B cell (primary cell): ENCODE results near the gene ZBTB16.
A peak's percentile ranks its signal among the peaks of the same experiment; 100 is the strongest.

ENCODE experiments used
- CTCF ChIP-seq: fragments of 200-600 bp; IDR thresholded peaks from one replicate; pipeline ENCODE4 v1.8.0; 2022; ENCODE audit warnings: antibody characterized with exemption, mild to moderate bottlenecking
- EZH2 ChIP-seq: IDR thresholded peaks from 2 replicates; pipeline ENCODE4 v1.6.1; 2012; ENCODE audit warnings: borderline replicate concordance, low read depth, mild to moderate bottlenecking, moderate library complexity, low read length; ENCODE audit not compliant: insufficient read depth, poor library complexity, severe bottlenecking

GRCh38 chr11:114180301-114181055, 121.0 kb downstream of the ZBTB16 start:
- TF ChIP-seq CTCF (peak; percentile 31), EZH2 (no peak)
